SK-N-SH (cell line): ENCODE data around the gene CALN1. TPM values are rescaled to one million over a fixed set of nuclear protein-coding genes. Genes with fewer than 3 reads are reported as not detected.

Experiments
- CTCF ChIA-PET: fragments of 300-600, 350-600 bp; formaldehyde crosslinking; extraction: SDS; loops from one replicate; lab custom pipeline; 2021; lab: Yijun Ruan, JAX
- POLR2A ChIA-PET: fragments of 350-600 bp; sonication (Branson Sonifier 250); formaldehyde crosslinking; extraction: SDS; loops from one replicate; lab custom pipeline; 2020; ENCODE audit warnings: antibody characterized with exemption, inconsistent platforms; lab: Yijun Ruan, JAX
- DNase-seq: peaks from one replicate; pipeline ENCODE4 v3.0.0; 2012
- H2AFZ ChIP-seq: fragments of 200-600 bp; sonication (generic); 2 replicates; pipeline ENCODE4 v1.8.1; 2016; ENCODE audit warnings: antibody characterized with exemption, mild to moderate bottlenecking, low read depth
- H3F3A ChIP-seq: fragments of 200-600 bp; sonication (generic); replicated peaks from 2 replicates; pipeline ENCODE3; 2016; ENCODE audit warnings: antibody characterized with exemption, mild to moderate bottlenecking; ENCODE audit not compliant: insufficient read depth
- H3K27ac ChIP-seq, 2 experiments: fragments of 200-500 bp in 1 of 2; fragments of 200-600 bp in 1 of 2; sonication (Bioruptor generic) in 1 of 2; sonication (generic), shearing (Covaris generic) in 1 of 2; 2 replicates each; pipeline versions ENCODE4 v1.5.1 to v1.6.1; 2014 to 2016; ENCODE audit warnings: low read depth in 2 of 2, inconsistent platforms in 1 of 2, low read length in 1 of 2, mild to moderate bottlenecking in 1 of 2, mixed read lengths in 1 of 2
- H3K27me3 ChIP-seq: fragments of 200-600 bp; sonication (generic), shearing (Covaris generic); 2 replicates; pipeline ENCODE4 v1.6.1; 2016; ENCODE audit warnings: mixed run types; ENCODE audit not compliant: insufficient read depth
- H3K36me3 ChIP-seq, 2 experiments: fragments of 200-500 bp in 1 of 2; fragments of 200-600 bp in 1 of 2; sonication (Bioruptor generic) in 1 of 2; sonication (generic) in 1 of 2; replicated peaks in 1 of 2; 2 replicates each; pipeline versions ENCODE3 to v1.5.1; 2014 to 2016; ENCODE audit warnings: low read length in 1 of 2, mild to moderate bottlenecking in 1 of 2; ENCODE audit not compliant: insufficient read depth in 2 of 2, control insufficient read depth in 1 of 2
- H3K4me1 ChIP-seq, 2 experiments: fragments of 200-500 bp in 1 of 2; fragments of 200-600 bp in 1 of 2; sonication (Bioruptor generic) in 1 of 2; sonication (generic), shearing (Covaris generic) in 1 of 2; 2 replicates each; pipeline versions ENCODE4 v1.5.1 to v1.6.1; 2014 to 2016; ENCODE audit warnings: low read depth in 1 of 2, low read length in 1 of 2, mixed run types in 1 of 2; ENCODE audit not compliant: insufficient read depth in 2 of 2, control insufficient read depth in 1 of 2
- H3K4me2 ChIP-seq: fragments of 200-600 bp; sonication (generic), shearing (Covaris generic); 2 replicates; pipeline ENCODE4 v1.6.1; 2017; ENCODE audit warnings: mixed run types
- H3K4me3 ChIP-seq, 2 experiments: fragments of 200-500 bp in 1 of 2; fragments of 200-600 bp in 1 of 2; sonication (Bioruptor generic) in 1 of 2; sonication (generic), shearing (Covaris generic) in 1 of 2; 2 replicates each; pipeline versions ENCODE4 v1.5.1 to v1.8.1; 2014 to 2016; ENCODE audit warnings: low read depth in 2 of 2, inconsistent platforms in 1 of 2, low read length in 1 of 2, mild to moderate bottlenecking in 1 of 2, mixed read lengths in 1 of 2, moderate library complexity in 1 of 2
- H3K79me2 ChIP-seq: fragments of 200-600 bp; sonication (generic); 2 replicates; pipeline ENCODE4 v1.8.1; 2017; ENCODE audit warnings: mild to moderate bottlenecking; ENCODE audit not compliant: insufficient read depth
- H3K9ac ChIP-seq: fragments of 200-600 bp; sonication (generic); 2 replicates; pipeline ENCODE4 v1.6.1; 2017; ENCODE audit warnings: mixed run types
- H3K9me2 ChIP-seq: fragments of 200-600 bp; sonication (generic); 2 replicates; pipeline ENCODE4 v1.6.1; 2017; ENCODE audit warnings: mixed run types
- H3K9me3 ChIP-seq: fragments of 200-600 bp; sonication (generic); 2 replicates; pipeline ENCODE4 v1.6.1; 2017; ENCODE audit warnings: mixed run types, mild to moderate bottlenecking, moderate library complexity
- H4K20me1 ChIP-seq: fragments of 200-600 bp; sonication (generic); 2 replicates; pipeline ENCODE4 v1.6.1; 2017; ENCODE audit warnings: mild to moderate bottlenecking, mixed run types; ENCODE audit not compliant: insufficient read depth
- CHD2 ChIP-seq: fragments of 150-350 bp; IDR thresholded peaks from 2 replicates; pipeline ENCODE4 v1.6.1; 2018; ENCODE audit warnings: low read length; ENCODE audit not compliant: partially characterized antibody
- EZH2phosphoT487 ChIP-seq: fragments of 200-600 bp; sonication (generic); IDR thresholded peaks from 2 replicates; pipeline ENCODE4 v1.6.1; 2017; ENCODE audit warnings: low read depth, mixed run types, mild to moderate bottlenecking, antibody characterized with exemption, moderate library complexity, borderline replicate concordance
- FOSL2 ChIP-seq: IDR thresholded peaks from 2 replicates; pipeline ENCODE4 v1.4.0; 2012; ENCODE audit warnings: low read depth, mild to moderate bottlenecking, moderate library complexity, borderline replicate concordance
- FOXM1 ChIP-seq: IDR thresholded peaks from 2 replicates; pipeline ENCODE4 v1.4.0; 2012; ENCODE audit warnings: low read depth, mild to moderate bottlenecking
- NFIC ChIP-seq: IDR thresholded peaks from 2 replicates; pipeline ENCODE4 v1.4.0; 2012; ENCODE audit warnings: borderline replicate concordance
- RXRA ChIP-seq: IDR thresholded peaks from 2 replicates; pipeline ENCODE4 v1.4.0; 2012; ENCODE audit warnings: low read depth, mild to moderate bottlenecking, borderline replicate concordance
- TEAD4 ChIP-seq: IDR thresholded peaks from 2 replicates; pipeline ENCODE4 v1.4.0; 2012; ENCODE audit warnings: mild to moderate bottlenecking, borderline replicate concordance; ENCODE audit not compliant: insufficient read depth
- WGBS: methylation state at CpG from one replicate; pipeline ENCODE4 v1.1.6; 2017; ENCODE audit warnings: low lambda C conversion rate; 5-methylcytosine and 5-hydroxymethylcytosine counted together
- polyA plus RNA-seq, 3 experiments: library from polyadenylated mRNA; depleted of rRNA; stranded (reverse); fragments of >200 nt; gene quantifications; 2 replicates each; pipeline ENCODE4 v1.2.3, GENCODE V29; 2012
- TF ChIP-seq, protein P1 (sequence below): IDR thresholded peaks from 2 replicates; pipeline ENCODE4 v1.4.0; 2012; ENCODE audit warnings: low read depth
- TF ChIP-seq, protein P2 (sequence below): fragments of 150-350 bp; IDR thresholded peaks from 2 replicates; pipeline ENCODE4 v1.6.1; 2016; ENCODE audit warnings: mild to moderate bottlenecking, low read depth, low read length
- TF ChIP-seq, protein P3 (sequence below): fragments of 150-350 bp; IDR thresholded peaks from 2 replicates; pipeline ENCODE4 v1.6.1; 2017; ENCODE audit warnings: antibody characterized with exemption, low read length, low read depth, borderline replicate concordance
- TF ChIP-seq, protein P4 (sequence below): IDR thresholded peaks from 2 replicates; pipeline ENCODE4 v1.6.1; 2012; ENCODE audit warnings: mild to moderate bottlenecking, low read depth, low read length, moderate library complexity
- TF ChIP-seq, protein P5 (sequence below): fragments of 200-600 bp; sonication (generic); IDR thresholded peaks from 2 replicates; pipeline ENCODE4 v1.6.1; 2017; ENCODE audit warnings: antibody characterized with exemption, mild to moderate bottlenecking, moderate library complexity

Gene CALN1
- polyA plus RNA-seq, 1 of the 3 experiments (the other 2 are of a cell fraction): not detected

DNA sequence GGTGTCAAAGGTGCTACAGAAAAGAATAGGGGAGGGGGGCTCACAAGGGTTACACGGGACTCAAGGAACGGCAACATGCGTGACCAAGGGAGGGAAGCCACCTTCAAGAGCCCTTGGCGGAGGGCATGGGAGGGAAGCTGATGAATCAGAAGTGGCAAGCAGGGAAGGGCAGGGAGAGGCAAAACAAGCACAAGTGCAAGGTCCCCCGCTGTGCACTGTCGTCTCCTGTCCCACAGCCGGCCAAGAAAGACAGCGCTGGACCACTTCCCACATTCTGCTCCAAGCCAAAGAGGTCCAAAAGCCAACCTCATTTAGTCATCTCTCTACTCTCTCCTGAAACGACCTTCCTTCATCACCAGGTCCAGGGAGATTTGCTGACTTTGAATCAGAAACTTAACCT lies 102.7 kb downstream of the CALN1 start:
- H3K27ac ChIP-seq: no peak overlapping the region
- peaks cover 25% of the 10 kb centered on the region for H3K27me3 ChIP-seq
- H2AFZ ChIP-seq: no peak overlapping the region
- no peaks in the 10 kb centered on the region for H3K9me3 ChIP-seq
- H3K4me2 ChIP-seq: no peak overlapping the region
- ChIA-PET CTCF (no interaction called here), POLR2A (no interaction called here)
- DNase-seq: no peak
- no peaks in the 10 kb centered on the region for H3K4me1 ChIP-seq
- H3K4me3 ChIP-seq: no peak overlapping the region
- 40% methylated on average over 9 of the region's 9 CpGs for WGBS
- no peaks in the 10 kb centered on the region for H3K9me2 ChIP-seq
- no peaks in the 10 kb centered on the region for H3F3A ChIP-seq
- no peaks in the 10 kb centered on the region for H3K79me2 ChIP-seq
- no peaks in the 10 kb centered on the region for H4K20me1 ChIP-seq
- H3K36me3 ChIP-seq: no peaks in the 10 kb centered on the region
- no peak overlapping the region for H3K9ac ChIP-seq
- TF ChIP-seq FOXM1 (no peak), FOSL2 (no peak)
- TF ChIP-seq, protein P1, sequence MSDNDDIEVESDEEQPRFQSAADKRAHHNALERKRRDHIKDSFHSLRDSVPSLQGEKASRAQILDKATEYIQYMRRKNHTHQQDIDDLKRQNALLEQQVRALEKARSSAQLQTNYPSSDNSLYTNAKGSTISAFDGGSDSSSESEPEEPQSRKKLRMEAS: no peak
- TF ChIP-seq, protein P2, sequence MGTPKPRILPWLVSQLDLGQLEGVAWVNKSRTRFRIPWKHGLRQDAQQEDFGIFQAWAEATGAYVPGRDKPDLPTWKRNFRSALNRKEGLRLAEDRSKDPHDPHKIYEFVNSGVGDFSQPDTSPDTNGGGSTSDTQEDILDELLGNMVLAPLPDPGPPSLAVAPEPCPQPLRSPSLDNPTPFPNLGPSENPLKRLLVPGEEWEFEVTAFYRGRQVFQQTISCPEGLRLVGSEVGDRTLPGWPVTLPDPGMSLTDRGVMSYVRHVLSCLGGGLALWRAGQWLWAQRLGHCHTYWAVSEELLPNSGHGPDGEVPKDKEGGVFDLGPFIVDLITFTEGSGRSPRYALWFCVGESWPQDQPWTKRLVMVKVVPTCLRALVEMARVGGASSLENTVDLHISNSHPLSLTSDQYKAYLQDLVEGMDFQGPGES: no peak
- TF ChIP-seq, protein P3, sequence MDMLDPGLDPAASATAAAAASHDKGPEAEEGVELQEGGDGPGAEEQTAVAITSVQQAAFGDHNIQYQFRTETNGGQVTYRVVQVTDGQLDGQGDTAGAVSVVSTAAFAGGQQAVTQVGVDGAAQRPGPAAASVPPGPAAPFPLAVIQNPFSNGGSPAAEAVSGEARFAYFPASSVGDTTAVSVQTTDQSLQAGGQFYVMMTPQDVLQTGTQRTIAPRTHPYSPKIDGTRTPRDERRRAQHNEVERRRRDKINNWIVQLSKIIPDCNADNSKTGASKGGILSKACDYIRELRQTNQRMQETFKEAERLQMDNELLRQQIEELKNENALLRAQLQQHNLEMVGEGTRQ: no peak

GRCh38 chr7:72308986-72309385 lies 103.2 kb downstream of the CALN1 start:
- Histone ChIP-seq H3K9me2 (no peaks in the 10 kb centered on the region), H3F3A (no peaks in the 10 kb centered on the region), H3K27me3 (peaks cover 25% of the 10 kb centered on the region), H4K20me1 (no peaks in the 10 kb centered on the region), H3K9ac (no peak overlapping the region), H3K36me3 (no peaks in the 10 kb centered on the region), H3K4me1 (no peaks in the 10 kb centered on the region)
- DNase-seq: no peak
- POLR2A ChIA-PET: no interaction called here
- no peak for TF ChIP-seq FOXM1
- TF ChIP-seq TEAD4: no peak
- TF ChIP-seq, protein P4, sequence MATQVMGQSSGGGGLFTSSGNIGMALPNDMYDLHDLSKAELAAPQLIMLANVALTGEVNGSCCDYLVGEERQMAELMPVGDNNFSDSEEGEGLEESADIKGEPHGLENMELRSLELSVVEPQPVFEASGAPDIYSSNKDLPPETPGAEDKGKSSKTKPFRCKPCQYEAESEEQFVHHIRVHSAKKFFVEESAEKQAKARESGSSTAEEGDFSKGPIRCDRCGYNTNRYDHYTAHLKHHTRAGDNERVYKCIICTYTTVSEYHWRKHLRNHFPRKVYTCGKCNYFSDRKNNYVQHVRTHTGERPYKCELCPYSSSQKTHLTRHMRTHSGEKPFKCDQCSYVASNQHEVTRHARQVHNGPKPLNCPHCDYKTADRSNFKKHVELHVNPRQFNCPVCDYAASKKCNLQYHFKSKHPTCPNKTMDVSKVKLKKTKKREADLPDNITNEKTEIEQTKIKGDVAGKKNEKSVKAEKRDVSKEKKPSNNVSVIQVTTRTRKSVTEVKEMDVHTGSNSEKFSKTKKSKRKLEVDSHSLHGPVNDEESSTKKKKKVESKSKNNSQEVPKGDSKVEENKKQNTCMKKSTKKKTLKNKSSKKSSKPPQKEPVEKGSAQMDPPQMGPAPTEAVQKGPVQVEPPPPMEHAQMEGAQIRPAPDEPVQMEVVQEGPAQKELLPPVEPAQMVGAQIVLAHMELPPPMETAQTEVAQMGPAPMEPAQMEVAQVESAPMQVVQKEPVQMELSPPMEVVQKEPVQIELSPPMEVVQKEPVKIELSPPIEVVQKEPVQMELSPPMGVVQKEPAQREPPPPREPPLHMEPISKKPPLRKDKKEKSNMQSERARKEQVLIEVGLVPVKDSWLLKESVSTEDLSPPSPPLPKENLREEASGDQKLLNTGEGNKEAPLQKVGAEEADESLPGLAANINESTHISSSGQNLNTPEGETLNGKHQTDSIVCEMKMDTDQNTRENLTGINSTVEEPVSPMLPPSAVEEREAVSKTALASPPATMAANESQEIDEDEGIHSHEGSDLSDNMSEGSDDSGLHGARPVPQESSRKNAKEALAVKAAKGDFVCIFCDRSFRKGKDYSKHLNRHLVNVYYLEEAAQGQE: no peak
- TF ChIP-seq, protein P5, sequence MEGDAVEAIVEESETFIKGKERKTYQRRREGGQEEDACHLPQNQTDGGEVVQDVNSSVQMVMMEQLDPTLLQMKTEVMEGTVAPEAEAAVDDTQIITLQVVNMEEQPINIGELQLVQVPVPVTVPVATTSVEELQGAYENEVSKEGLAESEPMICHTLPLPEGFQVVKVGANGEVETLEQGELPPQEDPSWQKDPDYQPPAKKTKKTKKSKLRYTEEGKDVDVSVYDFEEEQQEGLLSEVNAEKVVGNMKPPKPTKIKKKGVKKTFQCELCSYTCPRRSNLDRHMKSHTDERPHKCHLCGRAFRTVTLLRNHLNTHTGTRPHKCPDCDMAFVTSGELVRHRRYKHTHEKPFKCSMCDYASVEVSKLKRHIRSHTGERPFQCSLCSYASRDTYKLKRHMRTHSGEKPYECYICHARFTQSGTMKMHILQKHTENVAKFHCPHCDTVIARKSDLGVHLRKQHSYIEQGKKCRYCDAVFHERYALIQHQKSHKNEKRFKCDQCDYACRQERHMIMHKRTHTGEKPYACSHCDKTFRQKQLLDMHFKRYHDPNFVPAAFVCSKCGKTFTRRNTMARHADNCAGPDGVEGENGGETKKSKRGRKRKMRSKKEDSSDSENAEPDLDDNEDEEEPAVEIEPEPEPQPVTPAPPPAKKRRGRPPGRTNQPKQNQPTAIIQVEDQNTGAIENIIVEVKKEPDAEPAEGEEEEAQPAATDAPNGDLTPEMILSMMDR: no peak
- TF ChIP-seq NFIC: no peak
- no peak for TF ChIP-seq EZH2phosphoT487
- TF ChIP-seq RXRA: no peak
- no peak for TF ChIP-seq CHD2
- TF ChIP-seq, all 33 proteins: peak for 0
- WGBS: 4% methylated on average over 2 of the region's 2 CpGs
- Histone ChIP-seq H3K4me3 (no peak overlapping the region), H3K4me2 (no peak overlapping the region), H2AFZ (no peak overlapping the region), H3K27ac (no peak overlapping the region), H3K79me2 (no peaks in the 10 kb centered on the region), H3K9me3 (no peaks in the 10 kb centered on the region)
- CTCF ChIA-PET: no interaction called here
